GM23338 (cell line): ENCODE data around the gene UBTD1. TPM values are rescaled to one million over a fixed set of nuclear protein-coding genes. Genes with fewer than 3 reads are reported as not detected.

Experiments
- CREB1 ChIP-seq: fragments of 250-450 bp; sonication (Bioruptor Pico); IDR thresholded peaks from 2 replicates; pipeline ENCODE4 v1.5.0; 2020; ENCODE audit warnings: low read depth, mild to moderate bottlenecking, moderate library complexity
- CTCF ChIP-seq, 2 experiments: fragments of 200-600 bp in 1 of 2; sonication (generic) in 1 of 2; conservative IDR thresholded peaks; 2 replicates each; pipeline versions ENCODE4 v1.5.1 to v1.6.1; 2016 to 2017; ENCODE audit warnings: antibody characterized with exemption in 2 of 2, low read depth in 2 of 2, mild to moderate bottlenecking in 2 of 2, moderate library complexity in 1 of 2
- EZH2phosphoT487 ChIP-seq: fragments of 200-600 bp; sonication (generic); IDR thresholded peaks from one replicate; pipeline ENCODE4 v1.8.1; 2018; ENCODE audit warnings: antibody characterized with exemption; ENCODE audit not compliant: unreplicated experiment
- JUNB ChIP-seq: IDR thresholded peaks from one replicate; pipeline ENCODE4 v1.6.1; 2016; ENCODE audit warnings: antibody characterized with exemption; ENCODE audit not compliant: unreplicated experiment
- POLR2AphosphoS5 ChIP-seq: IDR thresholded peaks from 2 replicates; pipeline ENCODE4 v1.6.1; 2016; ENCODE audit warnings: antibody characterized with exemption, low read depth
- STAT1 ChIP-seq: IDR thresholded peaks from one replicate; pipeline ENCODE4 v1.6.1; 2016; ENCODE audit warnings: antibody characterized with exemption; ENCODE audit not compliant: unreplicated experiment
- ZNF331 ChIP-seq: fragments of 250-450 bp; sonication (Bioruptor Pico); IDR thresholded peaks from 2 replicates; pipeline ENCODE4 v1.5.0; 2020; ENCODE audit warnings: low read depth, mild to moderate bottlenecking, moderate library complexity
- polyA plus RNA-seq: library from polyadenylated mRNA; unstranded; fragments of >200 nt; fragmentation: Nextera tagmentation; extraction: Ambion mirVana; gene quantifications from 2 replicates; pipeline ENCODE4 v1.2.1, GENCODE V29; 2016
- total RNA-seq: library from RNA; depleted of rRNA; stranded (reverse); fragments of >200 nt; shearing (Covaris generic); gene quantifications from 2 replicates; pipeline ENCODE4 v1.2.3, GENCODE V29; 2014
- TF ChIP-seq, protein P1 (sequence below): fragments of 250-450 bp; sonication (Bioruptor Pico); IDR thresholded peaks from 2 replicates; pipeline ENCODE4 v1.5.0; 2020; ENCODE audit warnings: mild to moderate bottlenecking, moderate library complexity
- TF ChIP-seq, protein P2 (sequence below): IDR thresholded peaks from one replicate; pipeline ENCODE4 v1.6.1; 2018; ENCODE audit warnings: antibody characterized with exemption; ENCODE audit not compliant: unreplicated experiment

UBTD1 gene
- total and polyA plus RNA-seq, 2 experiments from 2014 or later, result 17.3 to 29.0 TPM

- TF ChIP-seq, protein P1, sequence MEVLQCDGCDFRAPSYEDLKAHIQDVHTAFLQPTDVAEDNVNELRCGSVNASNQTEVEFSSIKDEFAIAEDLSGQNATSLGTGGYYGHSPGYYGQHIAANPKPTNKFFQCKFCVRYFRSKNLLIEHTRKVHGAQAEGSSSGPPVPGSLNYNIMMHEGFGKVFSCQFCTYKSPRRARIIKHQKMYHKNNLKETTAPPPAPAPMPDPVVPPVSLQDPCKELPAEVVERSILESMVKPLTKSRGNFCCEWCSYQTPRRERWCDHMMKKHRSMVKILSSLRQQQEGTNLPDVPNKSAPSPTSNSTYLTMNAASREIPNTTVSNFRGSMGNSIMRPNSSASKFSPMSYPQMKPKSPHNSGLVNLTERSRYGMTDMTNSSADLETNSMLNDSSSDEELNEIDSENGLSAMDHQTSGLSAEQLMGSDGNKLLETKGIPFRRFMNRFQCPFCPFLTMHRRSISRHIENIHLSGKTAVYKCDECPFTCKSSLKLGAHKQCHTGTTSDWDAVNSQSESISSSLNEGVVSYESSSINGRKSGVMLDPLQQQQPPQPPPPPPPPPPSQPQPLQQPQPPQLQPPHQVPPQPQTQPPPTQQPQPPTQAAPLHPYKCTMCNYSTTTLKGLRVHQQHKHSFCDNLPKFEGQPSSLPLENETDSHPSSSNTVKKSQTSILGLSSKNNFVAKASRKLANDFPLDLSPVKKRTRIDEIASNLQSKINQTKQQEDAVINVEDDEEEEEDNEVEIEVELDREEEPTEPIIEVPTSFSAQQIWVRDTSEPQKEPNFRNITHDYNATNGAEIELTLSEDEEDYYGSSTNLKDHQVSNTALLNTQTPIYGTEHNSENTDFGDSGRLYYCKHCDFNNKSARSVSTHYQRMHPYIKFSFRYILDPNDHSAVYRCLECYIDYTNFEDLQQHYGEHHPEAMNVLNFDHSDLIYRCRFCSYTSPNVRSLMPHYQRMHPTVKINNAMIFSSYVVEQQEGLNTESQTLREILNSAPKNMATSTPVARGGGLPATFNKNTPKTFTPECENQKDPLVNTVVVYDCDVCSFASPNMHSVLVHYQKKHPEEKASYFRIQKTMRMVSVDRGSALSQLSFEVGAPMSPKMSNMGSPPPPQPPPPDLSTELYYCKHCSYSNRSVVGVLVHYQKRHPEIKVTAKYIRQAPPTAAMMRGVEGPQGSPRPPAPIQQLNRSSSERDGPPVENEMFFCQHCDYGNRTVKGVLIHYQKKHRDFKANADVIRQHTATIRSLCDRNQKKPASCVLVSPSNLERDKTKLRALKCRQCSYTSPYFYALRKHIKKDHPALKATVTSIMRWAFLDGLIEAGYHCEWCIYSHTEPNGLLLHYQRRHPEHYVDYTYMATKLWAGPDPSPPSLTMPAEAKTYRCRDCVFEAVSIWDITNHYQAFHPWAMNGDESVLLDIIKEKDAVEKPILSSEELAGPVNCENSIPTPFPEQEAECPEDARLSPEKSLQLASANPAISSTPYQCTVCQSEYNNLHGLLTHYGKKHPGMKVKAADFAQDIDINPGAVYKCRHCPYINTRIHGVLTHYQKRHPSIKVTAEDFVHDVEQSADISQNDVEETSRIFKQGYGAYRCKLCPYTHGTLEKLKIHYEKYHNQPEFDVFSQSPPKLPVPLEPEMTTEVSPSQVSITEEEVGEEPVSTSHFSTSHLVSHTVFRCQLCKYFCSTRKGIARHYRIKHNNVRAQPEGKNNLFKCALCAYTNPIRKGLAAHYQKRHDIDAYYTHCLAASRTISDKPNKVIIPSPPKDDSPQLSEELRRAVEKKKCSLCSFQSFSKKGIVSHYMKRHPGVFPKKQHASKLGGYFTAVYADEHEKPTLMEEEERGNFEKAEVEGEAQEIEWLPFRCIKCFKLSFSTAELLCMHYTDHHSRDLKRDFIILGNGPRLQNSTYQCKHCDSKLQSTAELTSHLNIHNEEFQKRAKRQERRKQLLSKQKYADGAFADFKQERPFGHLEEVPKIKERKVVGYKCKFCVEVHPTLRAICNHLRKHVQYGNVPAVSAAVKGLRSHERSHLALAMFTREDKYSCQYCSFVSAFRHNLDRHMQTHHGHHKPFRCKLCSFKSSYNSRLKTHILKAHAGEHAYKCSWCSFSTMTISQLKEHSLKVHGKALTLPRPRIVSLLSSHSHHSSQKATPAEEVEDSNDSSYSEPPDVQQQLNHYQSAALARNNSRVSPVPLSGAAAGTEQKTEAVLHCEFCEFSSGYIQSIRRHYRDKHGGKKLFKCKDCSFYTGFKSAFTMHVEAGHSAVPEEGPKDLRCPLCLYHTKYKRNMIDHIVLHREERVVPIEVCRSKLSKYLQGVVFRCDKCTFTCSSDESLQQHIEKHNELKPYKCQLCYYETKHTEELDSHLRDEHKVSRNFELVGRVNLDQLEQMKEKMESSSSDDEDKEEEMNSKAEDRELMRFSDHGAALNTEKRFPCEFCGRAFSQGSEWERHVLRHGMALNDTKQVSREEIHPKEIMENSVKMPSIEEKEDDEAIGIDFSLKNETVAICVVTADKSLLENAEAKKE, result no peak
- TF ChIP-seq EZH2phosphoT487 (no peak), CTCF (conservative IDR thresholded peaks at IDR 0.05; ENCODE audit: low read depth in 2 of 2) (no peak), CREB1 (no peak), STAT1 (no peak), JUNB (no peak), ZNF331 (no peak), POLR2AphosphoS5 (no peak)
- TF ChIP-seq, protein P2, sequence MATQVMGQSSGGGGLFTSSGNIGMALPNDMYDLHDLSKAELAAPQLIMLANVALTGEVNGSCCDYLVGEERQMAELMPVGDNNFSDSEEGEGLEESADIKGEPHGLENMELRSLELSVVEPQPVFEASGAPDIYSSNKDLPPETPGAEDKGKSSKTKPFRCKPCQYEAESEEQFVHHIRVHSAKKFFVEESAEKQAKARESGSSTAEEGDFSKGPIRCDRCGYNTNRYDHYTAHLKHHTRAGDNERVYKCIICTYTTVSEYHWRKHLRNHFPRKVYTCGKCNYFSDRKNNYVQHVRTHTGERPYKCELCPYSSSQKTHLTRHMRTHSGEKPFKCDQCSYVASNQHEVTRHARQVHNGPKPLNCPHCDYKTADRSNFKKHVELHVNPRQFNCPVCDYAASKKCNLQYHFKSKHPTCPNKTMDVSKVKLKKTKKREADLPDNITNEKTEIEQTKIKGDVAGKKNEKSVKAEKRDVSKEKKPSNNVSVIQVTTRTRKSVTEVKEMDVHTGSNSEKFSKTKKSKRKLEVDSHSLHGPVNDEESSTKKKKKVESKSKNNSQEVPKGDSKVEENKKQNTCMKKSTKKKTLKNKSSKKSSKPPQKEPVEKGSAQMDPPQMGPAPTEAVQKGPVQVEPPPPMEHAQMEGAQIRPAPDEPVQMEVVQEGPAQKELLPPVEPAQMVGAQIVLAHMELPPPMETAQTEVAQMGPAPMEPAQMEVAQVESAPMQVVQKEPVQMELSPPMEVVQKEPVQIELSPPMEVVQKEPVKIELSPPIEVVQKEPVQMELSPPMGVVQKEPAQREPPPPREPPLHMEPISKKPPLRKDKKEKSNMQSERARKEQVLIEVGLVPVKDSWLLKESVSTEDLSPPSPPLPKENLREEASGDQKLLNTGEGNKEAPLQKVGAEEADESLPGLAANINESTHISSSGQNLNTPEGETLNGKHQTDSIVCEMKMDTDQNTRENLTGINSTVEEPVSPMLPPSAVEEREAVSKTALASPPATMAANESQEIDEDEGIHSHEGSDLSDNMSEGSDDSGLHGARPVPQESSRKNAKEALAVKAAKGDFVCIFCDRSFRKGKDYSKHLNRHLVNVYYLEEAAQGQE, result no peak
Observed at GRCh38 chr10:97451605-97452004, 47.1 kb upstream of the UBTD1 start (continued).
